GM12878 (cell line): ENCODE data around the gene STARD10. TPM values are rescaled to one million over a fixed set of nuclear protein-coding genes. Genes with fewer than 3 reads are reported as not detected.

Experiments
- ATAC-seq: fragments of 200-7000 bp; cut with Tn5 transposase; 3 replicates; pipeline ENCODE4 v1.9.1; 2020; ENCODE audit warnings: mild to moderate bottlenecking, moderate library complexity
- BruUV-seq: library from RNA; stranded (reverse); fragments of 400-500 nt; replicated peaks from 2 replicates; lab custom pipeline; 2021; lab: Mats Ljungman, UMichigan
- CTCF ChIA-PET: fragments of 300-600 bp; sonication (Branson Sonifier 250); formaldehyde crosslinking; extraction: SDS; loops from one replicate; lab custom pipeline; 2021; ENCODE audit warnings: inconsistent platforms; lab: Yijun Ruan, JAX
- POLR2A ChIA-PET: fragments of 350-600 bp; formaldehyde crosslinking; extraction: SDS; loops from one replicate; lab custom pipeline; 2021; ENCODE audit warnings: inconsistent platforms; lab: Charles Lee
- RAD21 ChIA-PET: fragments of 300-600 bp; sonication (Branson Sonifier 250); formaldehyde crosslinking; loops from one replicate; lab custom pipeline; 2023; ENCODE audit warnings: antibody characterized with exemption; ENCODE audit not compliant: unreplicated experiment; lab: Charles Lee
- SMC1A ChIA-PET: fragments of 300-600 bp; sonication (Branson Sonifier 250); formaldehyde crosslinking; loops from one replicate; lab custom pipeline; 2023; ENCODE audit not compliant: unreplicated experiment, uncharacterized antibody; lab: Charles Lee
- DNase-seq: peaks from one replicate; pipeline ENCODE4 v3.0.0-alpha.2; 2011; ENCODE audit warnings: low read depth, low spot score
- FAIRE-seq: peaks from 3 replicates; lab custom pipeline; 2011; peaks lifted over from hg19 to GRCh38; lab: Jason Lieb, UNC
- H2AFZ ChIP-seq: 2 replicates; pipeline ENCODE4 v1.6.0; 2011; ENCODE audit warnings: low read depth, low read length, control low read depth; ENCODE audit not compliant: control insufficient read depth
- H3K27ac ChIP-seq: 2 replicates; pipeline ENCODE4 v1.5.1; 2011; ENCODE audit warnings: control low read depth; ENCODE audit not compliant: control insufficient read depth, insufficient read depth
- H3K27me3 ChIP-seq, 2 experiments: replicated peaks in 1 of 2; 2 replicates each; pipeline versions ENCODE4 v1.6.0 to v1.6.1; 2011; ENCODE audit warnings: low read length in 1 of 2; ENCODE audit not compliant: control insufficient read depth in 2 of 2, insufficient read depth in 2 of 2
- H3K36me3 ChIP-seq, 2 experiments: 2 replicates each; pipeline ENCODE4 v1.5.1; 2011; ENCODE audit warnings: low read length in 1 of 2; ENCODE audit not compliant: control insufficient read depth in 2 of 2, insufficient read depth in 2 of 2
- H3K4me1 ChIP-seq: 2 replicates; pipeline ENCODE4 v1.6.1; 2011; ENCODE audit warnings: mild to moderate bottlenecking, low read length, moderate library complexity, mixed read lengths; ENCODE audit not compliant: control insufficient read depth, insufficient read depth
- H3K4me2 ChIP-seq: 2 replicates; pipeline ENCODE4 v1.6.0; 2011; ENCODE audit warnings: control low read depth; ENCODE audit not compliant: control insufficient read depth, insufficient read depth
- H3K4me3 ChIP-seq: fragments of 200-600 bp; sonication (generic); 2 replicates; pipeline ENCODE4 v1.5.1; 2016
- H3K79me2 ChIP-seq: 2 replicates; pipeline ENCODE4 v1.6.0; 2011; ENCODE audit warnings: low read length; ENCODE audit not compliant: control insufficient read depth, insufficient read depth
- H3K9ac ChIP-seq: 2 replicates; pipeline ENCODE4 v1.8.0; 2011; ENCODE audit warnings: low read length, control low read depth, mixed read lengths; ENCODE audit not compliant: control insufficient read depth, insufficient read depth
- H3K9me3 ChIP-seq: replicated peaks from 3 replicates; pipeline ENCODE4 v1.5.1; 2011; ENCODE audit warnings: mild to moderate bottlenecking, low read length; ENCODE audit not compliant: control insufficient read depth, insufficient read depth
- H4K20me1 ChIP-seq: 2 replicates; pipeline ENCODE4 v1.6.0; 2011; ENCODE audit not compliant: control insufficient read depth, insufficient read depth
- BACH1 ChIP-seq: fragments of 450-650 bp; IDR thresholded peaks from 2 replicates; pipeline ENCODE4 v1.6.1; 2017; ENCODE audit warnings: mild to moderate bottlenecking, borderline replicate concordance
- BHLHE40 ChIP-seq, 2 experiments: fragments of 450-650 bp in 1 of 2; IDR thresholded peaks; 2 replicates each; pipeline ENCODE4 v1.6.1; 2011 to 2017; ENCODE audit warnings: low read depth in 2 of 2, borderline replicate concordance in 1 of 2, improper control_type of control experiment in 1 of 2, low read length in 1 of 2, mild to moderate bottlenecking in 1 of 2
- CBX3 ChIP-seq: fragments of 200-600 bp; sonication (generic); IDR thresholded peaks from 2 replicates; pipeline ENCODE4 v1.6.1; 2016; ENCODE audit warnings: low read depth, borderline replicate concordance
- DPF2 ChIP-seq: fragments of 450-650 bp; IDR thresholded peaks from 2 replicates; pipeline ENCODE4 v1.6.1; 2017; ENCODE audit warnings: mild to moderate bottlenecking
- IKZF1 ChIP-seq: fragments of 450-650 bp; conservative IDR thresholded peaks from 2 replicates; pipeline ENCODE4 v1.6.1; 2017; ENCODE audit warnings: antibody characterized with exemption, mild to moderate bottlenecking
- MTA2 ChIP-seq: fragments of 450-650 bp; IDR thresholded peaks from 2 replicates; pipeline ENCODE4 v1.6.1; 2016; ENCODE audit warnings: low read depth, mild to moderate bottlenecking, moderate library complexity
- MTA3 ChIP-seq: IDR thresholded peaks from 2 replicates; pipeline ENCODE4 v1.6.1; 2012; ENCODE audit warnings: low read length, inconsistent platforms, borderline replicate concordance
- PAX5 ChIP-seq: IDR thresholded peaks from 2 replicates; pipeline ENCODE4 v1.6.1; 2011; ENCODE audit warnings: low read depth, low read length, borderline replicate concordance
- POLR2A ChIP-seq: IDR thresholded peaks from 2 replicates; pipeline ENCODE4 v1.6.1; 2011; ENCODE audit warnings: low read depth, mild to moderate bottlenecking, low read length
- POU2F2 ChIP-seq: IDR thresholded peaks from 3 replicates; pipeline ENCODE4 v1.6.1; 2011; ENCODE audit warnings: low read depth, mild to moderate bottlenecking, low read length, borderline replicate concordance
- SMAD1 ChIP-seq: fragments of 450-650 bp; IDR thresholded peaks from 2 replicates; pipeline ENCODE4 v1.6.1; 2018; ENCODE audit warnings: mild to moderate bottlenecking, low read depth; ENCODE audit not compliant: partially characterized antibody
- SMAD5 ChIP-seq: IDR thresholded peaks from 2 replicates; pipeline ENCODE4 v1.6.1; 2016; ENCODE audit warnings: antibody characterized with exemption, low read depth
- STAT3 ChIP-seq: IDR thresholded peaks from 2 replicates; pipeline ENCODE4 v1.6.1; 2011; ENCODE audit warnings: low read depth, low read length, improper control_type of control experiment
- TARDBP ChIP-seq: IDR thresholded peaks from 2 replicates; pipeline ENCODE4 v1.6.1; 2016; ENCODE audit warnings: borderline replicate concordance
- WGBS: methylation state at CpG from one replicate; pipeline ENCODE4 v1.1.6; 2016; ENCODE audit warnings: low lambda C conversion rate; ENCODE audit not compliant: insufficient replicate concordance, insufficient coverage; ENCODE audit errors: missing lambda C conversion rate; 5-methylcytosine and 5-hydroxymethylcytosine counted together
- in situ Hi-C: fragments of 300-500 bp; cut with MboI; formaldehyde crosslinking; loops from 9 replicates; pipeline ENCODE4 v1.14.3; 2018; ENCODE audit warnings: mixed read lengths
- intact Hi-C: fragments of 100-400 bp; cut with micrococcal nuclease; formaldehyde crosslinking; loops from one replicate; pipeline ENCODE4 v1.14.2; 2022; ENCODE audit not compliant: unreplicated experiment
- polyA plus RNA-seq, 11 experiments: library from polyadenylated mRNA; depleted of rRNA in 4 of 11; unstranded in 6 of 11; stranded (reverse) in 5 of 11; fragments of >200 nt; fragmentation: Nextera tagmentation in 4 of 11; fragmentation: Illumina TruSeq in 1 of 11; extraction: Ambion mirVana in 4 of 11; extraction: Trizol in 1 of 11; gene quantifications; 1 replicate in 1 of 11; 2 replicates in 10 of 11; pipeline versions ENCODE4 v1.2.1 to v1.2.3, GENCODE V29; 2011 to 2016; ENCODE audit warnings: inconsistent platforms in 2 of 11, missing spikeins in 2 of 11, low read depth in 1 of 11
- total RNA-seq, 4 experiments: library from RNA; depleted of rRNA in 3 of 4; stranded (reverse); fragments of >200 nt in 3 of 4; fragmentation: Illumina TruSeq in 1 of 4; extraction: Trizol in 1 of 4; gene quantifications; 2 replicates each; pipeline versions ENCODE4 v1.2.1 to v1.2.3, GENCODE V29; 2013 to 2021
- TF ChIP-seq, protein P1 (sequence below): fragments of 450-650 bp; IDR thresholded peaks from 2 replicates; pipeline ENCODE4 v1.6.1; 2016; ENCODE audit warnings: mild to moderate bottlenecking
- TF ChIP-seq, protein P2 (sequence below): fragments of 450-650 bp; IDR thresholded peaks from 2 replicates; pipeline ENCODE4 v1.6.1; 2014; ENCODE audit warnings: mild to moderate bottlenecking
- TF ChIP-seq, protein P3 (sequence below): fragments of 450-650 bp; IDR thresholded peaks from 2 replicates; pipeline ENCODE4 v1.6.1; 2017; ENCODE audit warnings: low read depth, mild to moderate bottlenecking, moderate library complexity
- TF ChIP-seq, protein P4 (sequence below): fragments of 450-650 bp; IDR thresholded peaks from 2 replicates; pipeline ENCODE4 v1.6.1; 2016; ENCODE audit warnings: mild to moderate bottlenecking
- TF ChIP-seq, protein P5 (sequence below): IDR thresholded peaks from 2 replicates; pipeline ENCODE4 v1.6.1; 2012; ENCODE audit warnings: low read length, inconsistent platforms

Gene STARD10
- total and polyA plus RNA-seq, 10 of the 15 experiments (the other 5 are each of a cell fraction or from before 2014, with no cell fraction given) = 0.15 to 43.2 (median 23.1) TPM

DNA sequence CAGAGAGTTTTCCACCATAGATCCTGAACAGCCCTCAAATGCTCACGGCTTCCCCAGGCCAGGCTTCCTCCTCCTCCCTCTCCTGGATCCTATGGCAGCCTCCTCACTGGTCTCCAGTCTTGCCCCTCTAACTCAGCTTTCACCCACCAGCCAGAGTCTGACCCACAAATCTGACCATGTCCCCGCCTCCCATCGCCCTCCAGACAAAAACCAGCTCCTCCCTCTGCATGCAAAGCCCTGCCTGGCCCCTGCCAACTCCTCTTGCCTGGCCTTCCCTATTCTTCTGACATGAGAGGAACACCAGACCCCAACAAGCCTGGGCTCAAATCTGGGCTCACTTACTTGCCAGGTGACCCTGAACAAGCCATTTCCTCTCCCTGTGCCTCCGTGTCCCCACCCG, 87.3 kb downstream of the STARD10 start:
- no peak for FAIRE-seq
- CTCF ChIA-PET = no interaction called here

More for the DNA sequence above, 87.3 kb downstream of the STARD10 start:
- Histone ChIP-seq H3K4me3 (no peak overlapping the region), H3K36me3 (peaks cover 35 to 64% of the 10 kb centered on the region in 2 experiments), H3K27ac (no peak overlapping the region), H3K27me3 (no peaks in the 10 kb centered on the region), H3K9me3 (no peaks in the 10 kb centered on the region), H3K79me2 (no peaks in the 10 kb centered on the region), H2AFZ (no peak overlapping the region), H3K4me1 (peaks cover 1% of the 10 kb centered on the region; the same call in 1 of the 2 replicates), H3K4me2 (no peak overlapping the region), H3K9ac (no peak overlapping the region), H4K20me1 (no peaks in the 10 kb centered on the region)
- SMC1A ChIA-PET = no interaction called here
- POLR2A ChIA-PET = no interaction called here
- RAD21 ChIA-PET = no interaction called here
- ATAC-seq = no peak
- no TSS peak for BruUV-seq
- intact Hi-C loops (no loop called here), in situ Hi-C loops (no loop called here)
- no peak for TF ChIP-seq MTA2
- no peak for TF ChIP-seq MTA3
- TF ChIP-seq, protein P1, sequence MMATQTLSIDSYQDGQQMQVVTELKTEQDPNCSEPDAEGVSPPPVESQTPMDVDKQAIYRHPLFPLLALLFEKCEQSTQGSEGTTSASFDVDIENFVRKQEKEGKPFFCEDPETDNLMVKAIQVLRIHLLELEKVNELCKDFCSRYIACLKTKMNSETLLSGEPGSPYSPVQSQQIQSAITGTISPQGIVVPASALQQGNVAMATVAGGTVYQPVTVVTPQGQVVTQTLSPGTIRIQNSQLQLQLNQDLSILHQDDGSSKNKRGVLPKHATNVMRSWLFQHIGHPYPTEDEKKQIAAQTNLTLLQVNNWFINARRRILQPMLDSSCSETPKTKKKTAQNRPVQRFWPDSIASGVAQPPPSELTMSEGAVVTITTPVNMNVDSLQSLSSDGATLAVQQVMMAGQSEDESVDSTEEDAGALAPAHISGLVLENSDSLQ = no peak
- TF ChIP-seq, protein P2, sequence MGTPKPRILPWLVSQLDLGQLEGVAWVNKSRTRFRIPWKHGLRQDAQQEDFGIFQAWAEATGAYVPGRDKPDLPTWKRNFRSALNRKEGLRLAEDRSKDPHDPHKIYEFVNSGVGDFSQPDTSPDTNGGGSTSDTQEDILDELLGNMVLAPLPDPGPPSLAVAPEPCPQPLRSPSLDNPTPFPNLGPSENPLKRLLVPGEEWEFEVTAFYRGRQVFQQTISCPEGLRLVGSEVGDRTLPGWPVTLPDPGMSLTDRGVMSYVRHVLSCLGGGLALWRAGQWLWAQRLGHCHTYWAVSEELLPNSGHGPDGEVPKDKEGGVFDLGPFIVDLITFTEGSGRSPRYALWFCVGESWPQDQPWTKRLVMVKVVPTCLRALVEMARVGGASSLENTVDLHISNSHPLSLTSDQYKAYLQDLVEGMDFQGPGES = no peak
- TF ChIP-seq STAT3 = no peak
- TF ChIP-seq, protein P3, sequence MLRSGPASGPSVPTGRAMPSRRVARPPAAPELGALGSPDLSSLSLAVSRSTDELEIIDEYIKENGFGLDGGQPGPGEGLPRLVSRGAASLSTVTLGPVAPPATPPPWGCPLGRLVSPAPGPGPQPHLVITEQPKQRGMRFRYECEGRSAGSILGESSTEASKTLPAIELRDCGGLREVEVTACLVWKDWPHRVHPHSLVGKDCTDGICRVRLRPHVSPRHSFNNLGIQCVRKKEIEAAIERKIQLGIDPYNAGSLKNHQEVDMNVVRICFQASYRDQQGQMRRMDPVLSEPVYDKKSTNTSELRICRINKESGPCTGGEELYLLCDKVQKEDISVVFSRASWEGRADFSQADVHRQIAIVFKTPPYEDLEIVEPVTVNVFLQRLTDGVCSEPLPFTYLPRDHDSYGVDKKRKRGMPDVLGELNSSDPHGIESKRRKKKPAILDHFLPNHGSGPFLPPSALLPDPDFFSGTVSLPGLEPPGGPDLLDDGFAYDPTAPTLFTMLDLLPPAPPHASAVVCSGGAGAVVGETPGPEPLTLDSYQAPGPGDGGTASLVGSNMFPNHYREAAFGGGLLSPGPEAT = no peak
- TF ChIP-seq, protein P4, sequence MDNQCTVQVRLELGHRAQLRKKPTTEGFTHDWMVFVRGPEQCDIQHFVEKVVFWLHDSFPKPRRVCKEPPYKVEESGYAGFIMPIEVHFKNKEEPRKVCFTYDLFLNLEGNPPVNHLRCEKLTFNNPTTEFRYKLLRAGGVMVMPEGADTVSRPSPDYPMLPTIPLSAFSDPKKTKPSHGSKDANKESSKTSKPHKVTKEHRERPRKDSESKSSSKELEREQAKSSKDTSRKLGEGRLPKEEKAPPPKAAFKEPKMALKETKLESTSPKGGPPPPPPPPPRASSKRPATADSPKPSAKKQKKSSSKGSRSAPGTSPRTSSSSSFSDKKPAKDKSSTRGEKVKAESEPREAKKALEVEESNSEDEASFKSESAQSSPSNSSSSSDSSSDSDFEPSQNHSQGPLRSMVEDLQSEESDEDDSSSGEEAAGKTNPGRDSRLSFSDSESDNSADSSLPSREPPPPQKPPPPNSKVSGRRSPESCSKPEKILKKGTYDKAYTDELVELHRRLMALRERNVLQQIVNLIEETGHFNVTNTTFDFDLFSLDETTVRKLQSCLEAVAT = no peak
- no peak for TF ChIP-seq SMAD1
- TF ChIP-seq, protein P5, sequence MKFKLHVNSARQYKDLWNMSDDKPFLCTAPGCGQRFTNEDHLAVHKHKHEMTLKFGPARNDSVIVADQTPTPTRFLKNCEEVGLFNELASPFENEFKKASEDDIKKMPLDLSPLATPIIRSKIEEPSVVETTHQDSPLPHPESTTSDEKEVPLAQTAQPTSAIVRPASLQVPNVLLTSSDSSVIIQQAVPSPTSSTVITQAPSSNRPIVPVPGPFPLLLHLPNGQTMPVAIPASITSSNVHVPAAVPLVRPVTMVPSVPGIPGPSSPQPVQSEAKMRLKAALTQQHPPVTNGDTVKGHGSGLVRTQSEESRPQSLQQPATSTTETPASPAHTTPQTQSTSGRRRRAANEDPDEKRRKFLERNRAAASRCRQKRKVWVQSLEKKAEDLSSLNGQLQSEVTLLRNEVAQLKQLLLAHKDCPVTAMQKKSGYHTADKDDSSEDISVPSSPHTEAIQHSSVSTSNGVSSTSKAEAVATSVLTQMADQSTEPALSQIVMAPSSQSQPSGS = no peak
- TF ChIP-seq POU2F2 = no peak
- no peak for TF ChIP-seq PAX5
- TF ChIP-seq BHLHE40 (IDR thresholded peaks at IDR 0.05; ENCODE audit: borderline replicate concordance in 1 of 2, low read depth in 2 of 2, low read length in 1 of 2) = no peak
- no peak for TF ChIP-seq IKZF1
- TF ChIP-seq SMAD5 = no peak
- no peak for TF ChIP-seq BACH1
- no peak for TF ChIP-seq TARDBP
- TF ChIP-seq POLR2A = no peak
- no peak for TF ChIP-seq CBX3
- TF ChIP-seq DPF2 = no peak
- DNase-seq = no peak
- WGBS = 96% methylated on average over 5 of the region's 5 CpGs
